HL-60/S4 treated with retinoic acid at 250 ng/mL for 4 days and 3 days (cell line): ENCODE data around the gene BRD9.
"Not testable (repeated sequence)": the region's sequence is repeated elsewhere in the genome, so short reads cannot be mapped to it uniquely, and the experiment has no call there.

Experiments
- in situ Hi-C: fragments of 300-500 bp; cut with MboI; formaldehyde crosslinking; loops from 2 replicates; pipeline ENCODE4 v1.7.0; 2022; ENCODE audit warnings: low sequenced_read_pairs

Gene BRD9

GRCh38 chr5:881551-881935, 11.1 kb downstream of the BRD9 start:
- in situ Hi-C loops: no loop called here

GRCh38 chr5:880816-881550, 11.6 kb downstream of the BRD9 start:
- in situ Hi-C loops: no loop called here

GRCh38 chr5:878677-879076, 13.9 kb downstream of the BRD9 start:
- in situ Hi-C loops: not testable (repeated sequence)

- in situ Hi-C loops: no loop called here
Measured at GRCh38 chr5:878125-878524, 14.5 kb downstream of the BRD9 start.

GRCh38 chr5:876398-877365, 15.9 kb downstream of the BRD9 start:
- in situ Hi-C loops: no loop called here

- in situ Hi-C loops: no loop called here
Measured at GRCh38 chr5:875931-876330, 16.7 kb downstream of the BRD9 start.

GRCh38 chr5:873328-873727, 19.3 kb downstream of the BRD9 start:
- in situ Hi-C loops: no loop called here

GRCh38 chr5:872301-872700, 20.3 kb downstream of the BRD9 start:
- in situ Hi-C loops: no loop called here

GRCh38 chr5:871596-872298, 20.9 kb downstream of the BRD9 start:
- in situ Hi-C loops: no loop called here

- in situ Hi-C loops: no loop called here
Measured at GRCh38 chr5:870956-871355, 21.6 kb downstream of the BRD9 start.

GRCh38 chr5:868428-869135, 24.0 kb downstream of the BRD9 start:
- in situ Hi-C loops: no loop called here

GRCh38 chr5:867300-867870, 25.2 kb downstream of the BRD9 start:
- in situ Hi-C loops: no loop called here

GRCh38 chr5:865771-866170, 26.8 kb downstream of the BRD9 start:
- in situ Hi-C loops: no loop called here

GRCh38 chr5:865168-865521, 27.5 kb downstream of the BRD9 start:
- in situ Hi-C loops: no loop called here

GRCh38 chr5:864492-865167, 28.0 kb downstream of the BRD9 start:
- in situ Hi-C loops: no loop called here

GRCh38 chr5:863244-863805, 29.3 kb downstream of the BRD9 start:
- in situ Hi-C loops: no loop called here

- in situ Hi-C loops: no loop called here
Measured at GRCh38 chr5:862367-863243, 30.0 kb downstream of the BRD9 start.

GRCh38 chr5:861442-862366, 30.9 kb downstream of the BRD9 start:
- in situ Hi-C loops: no loop called here
